AG04450 (cell line): ENCODE measurements around the gene TMEM109. TPM values are rescaled to one million over a fixed set of nuclear protein-coding genes. Genes with fewer than 3 reads are reported as not detected.

Experiments
- CTCF ChIA-PET: fragments of 300-600, 350-600 bp; formaldehyde crosslinking; extraction: SDS; loops from one replicate; lab custom pipeline; 2022; ENCODE audit warnings: antibody characterized with exemption, inconsistent platforms; lab: Charles Lee
- POLR2A ChIA-PET: fragments of 350-600 bp; formaldehyde crosslinking; extraction: SDS; loops from one replicate; lab custom pipeline; 2021; ENCODE audit warnings: antibody characterized with exemption, inconsistent platforms; lab: Yijun Ruan, JAX
- DNase-seq: peaks from one replicate; pipeline ENCODE4 v3.0.0-alpha.2; 2011; ENCODE audit warnings: low read depth, low spot score
- H3K27ac ChIP-seq: one replicate; pipeline ENCODE4 v1.5.1; 2012; ENCODE audit warnings: low read depth, low read length, control low read depth
- H3K27me3 ChIP-seq: one replicate; pipeline ENCODE4 v1.6.0; 2012; ENCODE audit warnings: low read length; ENCODE audit not compliant: control insufficient read depth, insufficient read depth
- H3K4me3 ChIP-seq: 2 replicates; pipeline ENCODE4 v1.5.1; 2011; ENCODE audit warnings: mild to moderate bottlenecking, low read depth, low read length, control low read depth
- H3K9me3 ChIP-seq: 2 replicates; pipeline ENCODE4 v1.5.1; 2012; ENCODE audit warnings: low read length; ENCODE audit not compliant: control insufficient read depth, insufficient read depth
- CTCF ChIP-seq: IDR thresholded peaks from 2 replicates; pipeline ENCODE4 v1.5.1; 2011; ENCODE audit warnings: low read depth, low read length, control low read depth, inconsistent platforms
- polyA plus RNA-seq: library from polyadenylated mRNA; depleted of rRNA; stranded (reverse); fragments of >200 nt; gene quantifications from 2 replicates; pipeline ENCODE4 v1.2.3, GENCODE V29; 2011

Gene TMEM109
- polyA plus RNA-seq, 1 experiment, result 36.2 TPM

GRCh38 chr11:60871378-60872061, 42.4 kb upstream of the TMEM109 start:
- DNase-seq, result no peak
- H3K27ac ChIP-seq, result peak overlapping the region; percentile 11
- H3K9me3 ChIP-seq, result no peaks in the 10 kb centered on the region; the same call in 1 of the 2 replicates
- ChIA-PET POLR2A (no interaction called here), CTCF (interaction anchor here (0.6 to 3.6 kb wide), 7 partner anchors 11 to 1998 kb away, joined by 4 to 24 read pairs (median 8); partner anchors contain the start of gene PTGDR2)
- peaks cover 2% of the 10 kb centered on the region for H3K27me3 ChIP-seq
- peak; percentile 30; the same call in 1 of the 2 replicates for TF ChIP-seq CTCF
- no peak overlapping the region for H3K4me3 ChIP-seq

DNA sequence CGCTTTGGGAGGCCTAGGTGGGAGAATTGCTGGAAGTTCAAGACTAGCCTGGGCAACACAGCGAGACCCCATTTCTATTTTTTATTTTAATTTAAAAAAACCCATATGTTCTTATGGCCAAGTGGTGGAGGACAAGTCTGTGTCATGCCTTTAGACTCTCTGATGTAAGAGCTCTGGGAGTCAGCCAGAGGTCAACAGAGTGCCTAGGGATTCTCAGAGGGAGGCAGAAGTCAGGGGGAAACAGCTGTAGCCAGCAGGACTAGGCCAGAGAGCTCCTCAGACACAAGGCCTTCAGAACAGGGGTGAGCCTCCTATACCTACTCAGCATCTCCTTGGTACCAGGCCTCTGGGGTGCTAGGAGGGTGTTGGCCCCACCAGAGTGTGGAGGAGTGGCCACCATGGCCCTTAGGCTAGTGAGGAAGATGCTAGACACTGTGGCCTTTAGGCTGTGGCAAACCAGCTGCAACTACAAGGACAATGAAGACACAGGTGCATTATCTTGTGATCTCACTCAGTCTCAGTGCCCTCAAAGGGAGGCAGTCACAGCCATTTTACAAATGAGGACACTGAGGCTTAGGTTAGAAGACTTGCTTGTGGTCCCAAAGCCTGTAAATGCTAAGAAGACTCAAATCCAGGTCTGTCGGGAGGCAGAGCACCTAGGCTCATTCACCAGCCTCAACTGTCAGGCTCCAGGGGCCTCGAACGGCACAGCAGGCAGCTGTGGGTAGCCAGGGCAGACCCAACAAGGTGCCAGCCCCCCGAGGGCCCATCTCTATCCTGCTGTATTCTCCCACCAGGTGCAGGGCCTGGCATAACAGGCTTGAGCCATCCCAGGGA, 41.6 kb upstream of the TMEM109 start:
- Histone ChIP-seq H3K9me3 (no peaks in the 10 kb centered on the region; the same call in 1 of the 2 replicates), H3K4me3 (no peak overlapping the region), H3K27me3 (peaks cover 2% of the 10 kb centered on the region), H3K27ac (peak overlapping the region; percentile 70)
- DNase-seq, result no peak
- TF ChIP-seq CTCF, result no peak
- ChIA-PET POLR2A (interaction anchor here (0.8 to 1.8 kb wide), 2 partner anchors 15 to 32 kb away, joined by 4 to 5 read pairs; no protein-coding TSS in a partner anchor), CTCF (interaction anchor here (1.0 to 3.6 kb wide), 7 partner anchors 11 to 41 kb away, joined by 4 to 24 read pairs (median 8); partner anchors contain the start of gene PTGDR2)

DNA sequence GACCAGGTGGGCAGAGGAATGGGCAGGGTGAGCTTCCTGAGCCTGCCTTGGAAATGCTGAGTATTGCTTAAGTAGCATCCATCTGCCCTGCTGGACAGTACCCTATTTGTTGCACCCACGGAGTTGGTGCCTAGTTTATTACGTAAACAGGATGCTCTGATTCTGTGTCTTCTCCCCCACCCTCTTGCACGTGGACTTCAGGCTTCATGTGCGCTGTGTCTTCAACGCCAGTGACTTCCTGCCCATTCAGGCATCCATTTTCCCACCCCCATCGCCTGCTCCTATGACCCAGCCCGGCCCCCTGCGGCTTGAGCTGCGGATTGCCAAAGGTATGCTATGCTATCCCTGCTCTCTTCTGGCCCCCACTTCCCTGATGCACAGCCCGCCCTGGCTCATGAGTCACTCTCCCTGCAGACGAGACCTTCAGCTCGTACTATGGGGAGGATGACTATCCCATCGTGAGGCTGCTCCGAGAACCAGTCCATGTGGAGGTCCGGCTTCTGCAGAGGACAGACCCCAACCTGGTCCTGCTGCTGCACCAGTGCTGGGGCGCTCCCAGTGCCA, 40.9 kb upstream of the TMEM109 start:
- POLR2A ChIA-PET, result interaction anchor here (0.6 to 1.8 kb wide), 3 partner anchors 12 to 33 kb away, joined by 4 to 7 read pairs (median 5); no protein-coding TSS in a partner anchor
- Histone ChIP-seq H3K4me3 (no peak overlapping the region), H3K9me3 (no peaks in the 10 kb centered on the region; the same call in 1 of the 2 replicates), H3K27me3 (peaks cover 2% of the 10 kb centered on the region), H3K27ac (peak overlapping the region; percentile 70)
- DNase-seq, result peak; percentile 39
- CTCF ChIA-PET, result interaction anchor here (1.0 to 3.6 kb wide), 3 partner anchors 15 to 41 kb away, joined by 4 to 24 read pairs (median 17); no protein-coding TSS in a partner anchor
- TF ChIP-seq CTCF, result no peak

GRCh38 chr11:60873533-60873932, 40.4 kb upstream of the TMEM109 start:
- POLR2A ChIA-PET, result interaction anchor here (0.6 to 1.8 kb wide), 3 partner anchors 13 to 52 kb away, joined by 3 to 7 read pairs (median 4); no protein-coding TSS in a partner anchor
- CTCF ChIA-PET, result interaction anchor here (0.8 to 3.6 kb wide), 3 partner anchors 14 to 42 kb away, joined by 3 to 24 read pairs (median 4); no protein-coding TSS in a partner anchor
- Histone ChIP-seq H3K27ac (peak overlapping the region; percentile 11), H3K4me3 (no peak overlapping the region), H3K9me3 (no peaks in the 10 kb centered on the region; the same call in 1 of the 2 replicates), H3K27me3 (peaks cover 2% of the 10 kb centered on the region)
- TF ChIP-seq CTCF, result no peak
- DNase-seq, result no peak
